Activated effector memory CD4-positive, alpha-beta T cell treated with Interleukin-2 at 50 U/mL for 16 hours (primary cell): ENCODE data around the gene NYAP1.
A peak's percentile ranks its signal among the peaks of the same experiment; 100 is the strongest.
"Not testable (repeated sequence)": the region's sequence is repeated elsewhere in the genome, so short reads cannot be mapped to it uniquely, and the experiment has no call there.

Source experiments
- DNase-seq: peaks from one replicate; pipeline ENCODE4 v3.0.0-alpha.2; 2020

NYAP1 gene

DNA sequence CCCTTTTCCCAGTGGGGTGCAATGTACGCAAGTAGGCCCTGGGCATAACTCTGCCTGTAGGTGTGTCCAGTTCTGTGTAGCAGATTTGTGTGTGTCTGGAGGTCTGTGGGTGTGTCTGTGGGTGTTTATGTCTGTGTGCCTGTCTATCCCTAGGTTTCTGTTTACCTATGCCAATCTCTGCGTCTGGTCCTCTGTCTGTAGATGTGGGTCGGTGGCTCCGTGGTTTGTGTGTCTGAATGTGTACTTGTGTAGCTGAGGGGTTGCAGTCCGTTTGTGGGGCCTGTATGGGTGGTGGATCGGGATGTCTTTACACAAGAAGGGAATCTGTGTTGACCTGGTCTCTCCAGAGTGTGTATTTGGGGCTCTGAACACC, 932 bp downstream of the NYAP1 start:
- no peak for DNase-seq

- no peak for DNase-seq
Observed at GRCh38 chr7:100485471-100485876, 1.7 kb downstream of the NYAP1 start.

DNA sequence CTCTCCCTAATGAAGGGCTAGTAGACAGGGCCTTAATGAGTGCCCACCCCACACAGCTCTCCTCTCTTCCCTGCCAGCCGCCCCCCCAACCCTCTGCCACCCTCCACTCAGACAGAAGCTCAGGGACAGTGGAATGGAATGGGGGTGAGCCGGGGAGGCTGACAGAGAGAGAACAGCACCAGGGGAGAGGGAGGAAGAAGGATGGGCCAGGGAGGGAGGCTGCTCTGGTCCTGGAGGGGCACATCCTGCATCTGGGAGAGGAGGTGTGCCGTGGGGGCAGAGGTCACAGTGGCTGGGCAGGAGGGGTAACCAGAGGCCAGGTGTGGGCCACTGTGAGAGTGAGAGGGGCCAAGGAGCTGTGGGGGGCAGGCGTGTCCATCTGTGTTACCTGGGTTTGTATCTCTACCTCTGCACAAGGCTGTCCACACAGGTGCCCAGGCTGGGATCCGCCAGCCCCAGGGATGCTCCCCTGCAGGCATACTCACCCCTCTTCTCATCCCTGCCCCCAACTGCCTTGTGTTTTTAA, 2.4 kb downstream of the NYAP1 start:
- no peak for DNase-seq

GRCh38 chr7:100486753-100487446, 3.2 kb downstream of the NYAP1 start:
- DNase-seq: no peak

GRCh38 chr7:100488333-100489095, 4.8 kb downstream of the NYAP1 start:
- no peak for DNase-seq

- no peak for DNase-seq
Observed at GRCh38 chr7:100489121-100489520, 5.4 kb downstream of the NYAP1 start.

DNA sequence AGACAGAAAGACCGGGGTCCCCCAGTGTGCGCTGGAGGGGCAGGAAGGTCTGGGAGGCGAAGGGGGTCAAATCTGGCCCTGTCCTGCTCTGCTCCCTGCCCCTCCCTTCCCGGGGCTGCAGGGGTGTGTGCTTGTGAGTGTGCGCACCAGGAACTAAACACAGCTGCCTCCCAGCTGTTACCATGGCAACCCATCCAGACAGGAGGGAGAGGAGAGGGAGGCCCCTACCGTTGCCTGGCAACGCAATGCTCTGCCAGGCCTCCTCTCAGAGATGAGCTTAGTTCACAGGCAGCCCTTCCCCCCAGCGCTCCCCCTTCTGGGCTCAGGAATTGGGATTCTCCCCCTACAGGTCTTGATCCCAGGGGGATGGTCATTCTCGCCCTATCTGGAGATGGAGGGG, 6.1 kb downstream of the NYAP1 start:
- DNase-seq: no peak

GRCh38 chr7:100490483-100491191, 6.9 kb downstream of the NYAP1 start:
- no peak for DNase-seq

DNA sequence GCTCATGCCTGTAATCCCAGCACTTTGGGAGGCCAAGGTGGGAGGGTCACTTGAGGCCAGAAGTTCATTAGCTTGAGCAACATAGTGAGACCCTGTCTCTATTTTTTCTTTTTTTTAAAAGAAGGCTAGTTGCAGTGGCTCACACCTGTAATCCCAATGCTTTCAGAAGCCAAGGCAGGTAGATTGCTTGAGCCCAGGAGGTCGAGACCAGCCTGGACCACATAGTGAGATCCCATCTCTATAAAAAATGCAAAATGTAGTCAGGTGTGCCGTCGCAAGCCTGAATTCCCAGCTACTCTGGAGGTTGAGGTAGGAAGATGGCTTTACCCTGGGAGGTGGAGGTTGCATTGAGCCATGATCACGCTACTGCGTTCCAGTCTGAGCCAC, 7.5 kb downstream of the NYAP1 start:
- no peak for DNase-seq

GRCh38 chr7:100492738-100493475, 9.2 kb downstream of the NYAP1 start:
- DNase-seq: no peak

- peak; percentile 50 for DNase-seq
Observed at GRCh38 chr7:100493476-100494264, 9.9 kb downstream of the NYAP1 start.

GRCh38 chr7:100496509-100496908, 12.8 kb downstream of the NYAP1 start:
- no peak for DNase-seq

DNA sequence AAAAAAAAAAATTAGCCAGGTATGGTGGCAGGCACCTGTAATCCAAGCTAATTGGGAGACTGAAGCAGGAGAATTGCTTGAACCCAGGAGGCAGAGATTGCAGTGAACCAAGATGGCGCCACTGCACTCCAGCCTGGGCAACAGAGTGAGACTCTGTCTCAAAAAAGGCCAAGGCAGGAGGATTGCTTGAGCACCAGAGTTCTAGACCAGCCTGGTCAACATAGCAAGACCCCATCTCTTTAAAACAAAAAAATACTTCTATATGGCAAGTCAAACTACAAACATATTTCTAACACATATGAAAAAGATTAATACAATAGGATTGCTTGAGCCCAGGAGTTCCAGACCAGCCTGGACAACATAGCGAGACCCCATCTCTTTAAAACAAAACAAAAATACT, 17.0 kb downstream of the NYAP1 start:
- not testable (repeated sequence) for DNase-seq

GRCh38 chr7:100504031-100504430, 20.3 kb downstream of the NYAP1 start:
- DNase-seq: not testable (repeated sequence)

- no peak for DNase-seq
Observed at GRCh38 chr7:100504887-100505611, 21.3 kb downstream of the NYAP1 start.

- no peak for DNase-seq
Observed at GRCh38 chr7:100506356-100506923, 22.7 kb downstream of the NYAP1 start.

- DNase-seq: no peak
Observed at GRCh38 chr7:100509231-100509630, 25.5 kb downstream of the NYAP1 start.

- no peak for DNase-seq
Observed at GRCh38 chr7:100510437-100511239, 26.9 kb downstream of the NYAP1 start.

DNA sequence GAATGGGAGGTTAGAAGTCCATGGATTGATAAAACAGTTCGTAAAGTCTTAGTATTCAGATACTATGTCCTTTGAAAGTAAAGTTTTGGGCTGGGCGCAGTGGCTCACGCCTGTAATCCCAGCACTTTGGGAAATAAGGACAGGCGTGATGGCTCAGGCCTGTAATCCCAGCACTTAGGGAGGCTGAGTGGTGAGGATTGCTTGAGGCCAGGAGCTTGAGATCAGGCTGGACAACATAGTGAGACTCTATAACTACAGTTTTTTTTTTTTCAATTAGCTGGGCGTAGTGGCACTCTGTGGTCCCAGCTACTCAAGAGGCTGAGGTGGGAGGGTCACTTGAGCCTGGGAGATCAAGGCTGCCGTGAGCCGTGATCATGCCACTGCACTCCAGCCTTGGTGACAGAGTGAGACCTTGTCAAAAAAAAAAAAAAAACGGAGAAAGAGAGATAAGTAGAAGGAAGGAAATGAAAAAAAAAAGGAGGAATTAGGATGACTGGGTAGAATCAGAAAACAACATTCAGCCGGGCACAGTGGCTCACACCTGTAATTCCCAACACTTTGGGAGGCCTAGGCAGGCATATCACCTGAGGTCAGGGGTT, 29.6 kb downstream of the NYAP1 start:
- no peak for DNase-seq

DNA sequence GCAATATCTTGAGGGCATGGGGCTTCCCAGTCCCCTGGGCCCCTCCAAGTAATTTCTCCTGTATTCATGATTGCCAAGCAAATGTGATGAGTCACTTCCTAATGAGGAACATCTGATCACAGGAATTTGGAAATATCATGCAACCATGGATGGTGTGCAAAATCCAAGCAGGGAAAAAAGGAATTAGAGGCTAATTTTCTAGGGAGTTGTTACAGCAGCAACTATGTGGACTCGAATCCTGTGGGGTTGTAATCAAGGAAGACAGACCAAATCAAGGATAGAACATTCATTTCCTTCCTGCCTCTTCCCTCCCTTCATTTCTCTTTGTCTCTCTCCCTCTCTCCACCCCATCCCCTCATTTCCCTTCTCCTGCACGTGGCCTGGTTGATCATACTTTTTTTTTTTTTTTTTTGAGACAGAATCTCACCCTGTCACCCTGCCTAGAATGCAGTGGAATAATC, 31.4 kb downstream of the NYAP1 start:
- DNase-seq: no peak
